Upper lobe of left lung (tissue), 6 donors: ENCODE data around the gene C3orf20. TPM values are rescaled to one million over a fixed set of nuclear protein-coding genes. Genes with fewer than 3 reads are reported as not detected.

Experiments
- ATAC-seq, 2 donors: fragments of 200-7000 bp; cut with Tn5 transposase; one replicate each; pipeline ENCODE4 v1.9.1; 2022; ENCODE audit warnings: mild to moderate bottlenecking in 2 of 2, moderate library complexity in 2 of 2; ENCODE audit not compliant: low FRiP score in 2 of 2
- DNase-seq, 2 donors: peaks; one replicate each; pipeline ENCODE4 v3.0.0-alpha.2; 2019 to 2020
- H3K27ac ChIP-seq, 4 donors: fragments of 200-600 bp; sonication (generic); one replicate each; pipeline ENCODE4 v1.5.1; 2016 to 2019
- H3K27me3 ChIP-seq, 4 donors: fragments of 200-600 bp; sonication (generic); one replicate each; pipeline ENCODE4 v1.5.1; 2017 to 2019
- H3K36me3 ChIP-seq, 4 donors: fragments of 200-600 bp; sonication (generic); one replicate each; pipeline ENCODE4 v1.5.1; 2016 to 2019
- H3K4me1 ChIP-seq, 4 donors: fragments of 200-600 bp; sonication (generic); one replicate each; pipeline ENCODE4 v1.5.1; 2018 to 2019
- H3K4me3 ChIP-seq, 4 donors: fragments of 200-600 bp; sonication (generic); one replicate each; pipeline ENCODE4 v1.5.1; 2017 to 2019; ENCODE audit warnings: mild to moderate bottlenecking in 2 of 4, moderate library complexity in 1 of 4
- H3K9me3 ChIP-seq, 4 donors: fragments of 200-600 bp; sonication (generic); one replicate each; pipeline ENCODE4 v1.5.1; 2018 to 2019
- CTCF ChIP-seq, 6 experiments: fragments of 450-650 bp in 4 of 6; fragments of 200-600 bp in 2 of 6; sonication (generic) in 2 of 6; IDR thresholded peaks; one replicate each; pipeline ENCODE4 v1.5.1; 2016 to 2019; ENCODE audit warnings: antibody characterized with exemption in 6 of 6
- EP300 ChIP-seq, 4 donors: sonication (generic); formaldehyde crosslinking; IDR thresholded peaks; one replicate each; pipeline ENCODE4 v1.5.1; 2017; ENCODE audit warnings: antibody characterized with exemption in 4 of 4, control low read depth in 2 of 4
- POLR2A ChIP-seq, 4 donors: fragments of 450-650 bp; IDR thresholded peaks; one replicate each; pipeline ENCODE4 v1.5.1; 2016 to 2017; ENCODE audit warnings: antibody characterized with exemption in 4 of 4, mild to moderate bottlenecking in 2 of 4
- POLR2AphosphoS5 ChIP-seq, 2 donors: sonication (generic); formaldehyde crosslinking; IDR thresholded peaks; one replicate each; pipeline ENCODE4 v1.5.1; 2017; ENCODE audit warnings: antibody characterized with exemption in 2 of 2
- WGBS, 2 donors: methylation state at CpG; one replicate each; pipeline ENCODE4 v1.1.5; 2017 to 2018; 5-methylcytosine and 5-hydroxymethylcytosine counted together
- total RNA-seq, 6 donors: library from RNA; depleted of rRNA in 4 of 6; stranded (reverse); fragments of >200 nt in 4 of 6; gene quantifications; one replicate each; pipeline versions ENCODE4 v1.1.0 to v1.2.1, GENCODE V29; 2016 to 2021
- donor health status: DM: no; HTN: no; CAD: no; lungs with moderate emphysema.
- donor health status: DM: no; HTN: yes; CAD: no; lungs with severe emphysema.

C3orf20 gene
- total RNA-seq, 6 donors from 2014 or later, result 0.09 to 0.11 (median 0.10) TPM; not detected in 3

- Histone ChIP-seq H3K27ac (no peak overlapping the region), H3K4me1 (peaks cover 0 to 3% (median 0%) of the 10 kb centered on the region in 4 donors), H3K4me3 (no peak overlapping the region), H3K36me3 (no peaks in the 10 kb centered on the region), H3K27me3 (no peaks in the 10 kb centered on the region), H3K9me3 (no peaks in the 10 kb centered on the region)
- WGBS, 2 donors, result 83 to 92% methylated on average over 3 of the region's 3 CpGs
- ATAC-seq, result no peak
- DNase-seq, result no peak
- TF ChIP-seq POLR2A (IDR thresholded peaks at IDR 0.05), result no peak
- no peak for TF ChIP-seq EP300 (IDR thresholded peaks at IDR 0.05)
- no peak for TF ChIP-seq CTCF (IDR thresholded peaks at IDR 0.05)
- TF ChIP-seq POLR2AphosphoS5 (IDR thresholded peaks at IDR 0.05), result no peak
Measured at GRCh38 chr3:14758959-14759358, 84.0 kb downstream of the C3orf20 start.

DNA sequence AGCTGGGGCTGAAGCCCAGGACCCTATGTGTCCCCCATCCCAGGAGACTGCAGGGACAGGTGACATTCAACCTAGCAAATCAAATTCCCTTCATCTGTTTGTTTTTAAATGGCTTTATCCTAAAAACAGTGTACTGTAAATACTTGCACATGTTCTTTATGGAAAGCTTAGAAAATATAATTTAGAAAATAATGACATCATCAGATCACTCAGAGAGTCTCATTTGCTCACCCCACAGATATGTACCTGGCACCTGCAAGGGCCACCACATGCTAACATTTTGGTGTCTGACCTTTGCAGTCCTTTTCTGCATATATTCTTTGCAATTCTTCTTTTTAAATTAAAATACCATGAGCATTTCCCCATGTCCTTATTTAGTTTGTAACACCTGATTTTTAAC is 85.2 kb downstream of the C3orf20 start:
- DNase-seq (no peak), ATAC-seq (no peak)
- Histone ChIP-seq H3K27ac (no peak overlapping the region), H3K27me3 (no peaks in the 10 kb centered on the region), H3K4me3 (no peak overlapping the region), H3K36me3 (no peaks in the 10 kb centered on the region), H3K4me1 (peaks cover 0 to 3% (median 0%) of the 10 kb centered on the region in 4 donors), H3K9me3 (no peaks in the 10 kb centered on the region)
- TF ChIP-seq CTCF (IDR thresholded peaks at IDR 0.05) (no peak), EP300 (IDR thresholded peaks at IDR 0.05) (no peak), POLR2A (IDR thresholded peaks at IDR 0.05) (no peak), POLR2AphosphoS5 (IDR thresholded peaks at IDR 0.05) (no peak)

GRCh38 chr3:14761121-14761672 is 86.3 kb downstream of the C3orf20 start:
- no peaks in the 10 kb centered on the region for H3K27me3 ChIP-seq
- H3K9me3 ChIP-seq, result no peaks in the 10 kb centered on the region
- H3K36me3 ChIP-seq, result no peaks in the 10 kb centered on the region
- 44 to 57% methylated on average over 5 to 9 of the region's 9 CpGs for whole genome bisulfite sequencing, 2 donors
- H3K4me1 ChIP-seq, result peaks cover 0 to 3% (median 0%) of the 10 kb centered on the region in 4 donors
- TF ChIP-seq EP300 (IDR thresholded peaks at IDR 0.05) (no peak), POLR2A (IDR thresholded peaks at IDR 0.05) (no peak), CTCF (IDR thresholded peaks at IDR 0.05) (no peak), POLR2AphosphoS5 (IDR thresholded peaks at IDR 0.05) (no peak)
- H3K4me3 ChIP-seq, result no peak overlapping the region
- no peak overlapping the region for H3K27ac ChIP-seq
- no peak for ATAC-seq
- DNase-seq, result no peak

DNA sequence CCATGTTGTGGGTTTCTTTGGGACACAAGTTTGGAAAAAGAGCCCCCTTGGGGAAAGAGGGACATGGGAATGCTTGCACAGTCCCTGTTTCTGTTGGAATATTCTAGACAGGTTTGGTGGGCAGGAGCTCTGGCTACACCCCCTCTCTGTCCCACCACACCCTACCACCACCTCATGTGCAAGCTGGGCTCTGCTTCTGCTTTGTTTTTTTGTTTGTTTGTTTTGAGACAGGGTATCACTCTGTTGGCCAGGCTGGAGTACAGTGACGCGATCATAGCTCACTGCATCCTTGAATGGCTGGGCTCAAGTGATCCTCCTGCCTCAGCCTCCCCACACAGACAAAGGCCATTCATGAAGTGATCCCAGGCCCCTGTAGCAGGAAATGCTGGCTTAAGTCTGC is 86.9 kb downstream of the C3orf20 start:
- ATAC-seq, result no peak
- H3K4me3 ChIP-seq, result no peak overlapping the region
- no peak for DNase-seq
- no peaks in the 10 kb centered on the region for H3K36me3 ChIP-seq
- WGBS, 2 donors, result 93 to 100% methylated on average over 2 of the region's 2 CpGs
- TF ChIP-seq CTCF (IDR thresholded peaks at IDR 0.05) (no peak), POLR2AphosphoS5 (IDR thresholded peaks at IDR 0.05) (no peak), EP300 (IDR thresholded peaks at IDR 0.05) (no peak), POLR2A (IDR thresholded peaks at IDR 0.05) (no peak)
- H3K9me3 ChIP-seq, result no peaks in the 10 kb centered on the region
- H3K27ac ChIP-seq, result no peak overlapping the region
- H3K4me1 ChIP-seq, result peaks cover 0 to 3% (median 0%) of the 10 kb centered on the region in 4 donors
- H3K27me3 ChIP-seq, result no peaks in the 10 kb centered on the region

DNA sequence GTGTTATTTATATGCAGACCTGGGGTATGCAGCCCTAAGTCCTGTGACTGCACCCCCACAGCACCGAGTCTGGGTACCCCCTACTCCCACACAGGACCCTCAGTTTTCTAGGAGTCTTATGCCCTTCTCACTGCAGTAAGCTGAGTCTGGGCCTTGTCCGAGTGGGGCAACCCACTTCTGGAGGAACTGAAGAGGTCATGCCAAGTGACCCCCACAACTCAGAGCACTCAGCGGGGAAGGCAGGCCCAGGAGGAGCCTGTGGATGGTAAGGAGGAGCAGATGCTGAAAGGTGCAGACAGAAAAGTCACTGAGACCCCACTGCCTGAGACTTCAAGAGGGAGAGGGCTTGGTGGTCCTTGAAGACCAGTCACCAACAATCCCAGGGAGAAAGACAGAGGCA is 87.8 kb downstream of the C3orf20 start:
- TF ChIP-seq CTCF (IDR thresholded peaks at IDR 0.05), result no peak
- TF ChIP-seq POLR2AphosphoS5 (IDR thresholded peaks at IDR 0.05), result no peak
- no peak for TF ChIP-seq POLR2A (IDR thresholded peaks at IDR 0.05)
- TF ChIP-seq EP300 (IDR thresholded peaks at IDR 0.05), result no peak
- no peak overlapping the region for H3K4me3 ChIP-seq
- no peaks in the 10 kb centered on the region for H3K36me3 ChIP-seq
- H3K4me1 ChIP-seq, result peaks cover 0 to 3% (median 0%) of the 10 kb centered on the region in 4 donors
- H3K27ac ChIP-seq, result no peak overlapping the region
- DNase-seq (no peak), ATAC-seq (no peak)
- H3K9me3 ChIP-seq, result no peaks in the 10 kb centered on the region
- H3K27me3 ChIP-seq, result no peaks in the 10 kb centered on the region
- 90 to 96% methylated on average over 3 of the region's 3 CpGs for WGBS, 2 donors
